OCI-LY3 (cell line): ENCODE data around the gene MYO1E.

Source experiments
- H2AFZ ChIP-seq: fragments of 200-600, 300-600 bp; shearing (Covaris generic); 2 replicates; pipeline ENCODE4 v1.6.0; 2014; ENCODE audit warnings: antibody characterized with exemption, low read depth, low read length
- H3K27ac ChIP-seq: fragments of 200-600, 300-600 bp; sonication (generic); 2 replicates; pipeline ENCODE4 v1.5.1; 2014; ENCODE audit warnings: mild to moderate bottlenecking, low read length, moderate library complexity, mixed read lengths
- H3K27me3 ChIP-seq: fragments of 200-600, 300-600 bp; sonication (generic); 2 replicates; pipeline ENCODE4 v1.6.1; 2014; ENCODE audit warnings: low read depth, low read length, mixed read lengths
- H3K36me3 ChIP-seq: fragments of 200-600, 300-600 bp; sonication (generic); replicated peaks from 2 replicates; pipeline ENCODE3; 2014; ENCODE audit warnings: low read depth, low read length, mixed read lengths
- H3K4me1 ChIP-seq: fragments of 300-600, 200-600 bp; sonication (generic); 2 replicates; pipeline ENCODE4 v1.6.1; 2014; ENCODE audit warnings: low read length, mixed read lengths
- H3K4me2 ChIP-seq: fragments of 200-600, 300-600 bp; sonication (generic); 2 replicates; pipeline ENCODE4 v1.6.1; 2014; ENCODE audit warnings: low read length, mixed read lengths
- H3K4me3 ChIP-seq: fragments of 300-600, 200-600 bp; sonication (generic); 2 replicates; pipeline ENCODE4 v1.5.1; 2014; ENCODE audit warnings: antibody characterized with exemption, mild to moderate bottlenecking, low read length, moderate library complexity
- H3K79me2 ChIP-seq: fragments of 300-600, 200-600 bp; shearing (Covaris generic); 2 replicates; pipeline ENCODE4 v1.6.1; 2014; ENCODE audit warnings: mild to moderate bottlenecking, low read length, mixed read lengths
- H3K9ac ChIP-seq: fragments of 300-600, 200-600 bp; shearing (Covaris generic); 2 replicates; pipeline ENCODE4 v1.6.0; 2014; ENCODE audit warnings: mild to moderate bottlenecking, low read length, moderate library complexity
- H3K9me3 ChIP-seq: fragments of 200-600, 300-600 bp; shearing (Covaris generic); 2 replicates; pipeline ENCODE4 v1.6.1; 2014; ENCODE audit warnings: low read length, mixed read lengths; ENCODE audit not compliant: insufficient read depth
- H4K20me1 ChIP-seq: fragments of 200-600, 300-600 bp; sonication (generic); 2 replicates; pipeline ENCODE4 v1.6.1; 2016; ENCODE audit warnings: low read length, mixed read lengths; ENCODE audit not compliant: insufficient read depth
- EZH2phosphoT487 ChIP-seq: fragments of 200-600 bp; shearing (Covaris generic); IDR thresholded peaks from 2 replicates; pipeline ENCODE4 v1.6.1; 2018; ENCODE audit warnings: antibody characterized with exemption, mixed run types, low read depth
- TF ChIP-seq, protein P1 (sequence below): fragments of 200-600, 300-600 bp; sonication (generic); IDR thresholded peaks from 2 replicates; pipeline ENCODE4 v1.5.1; 2014; ENCODE audit warnings: antibody characterized with exemption, low read length, low read depth

The MYO1E gene

DNA sequence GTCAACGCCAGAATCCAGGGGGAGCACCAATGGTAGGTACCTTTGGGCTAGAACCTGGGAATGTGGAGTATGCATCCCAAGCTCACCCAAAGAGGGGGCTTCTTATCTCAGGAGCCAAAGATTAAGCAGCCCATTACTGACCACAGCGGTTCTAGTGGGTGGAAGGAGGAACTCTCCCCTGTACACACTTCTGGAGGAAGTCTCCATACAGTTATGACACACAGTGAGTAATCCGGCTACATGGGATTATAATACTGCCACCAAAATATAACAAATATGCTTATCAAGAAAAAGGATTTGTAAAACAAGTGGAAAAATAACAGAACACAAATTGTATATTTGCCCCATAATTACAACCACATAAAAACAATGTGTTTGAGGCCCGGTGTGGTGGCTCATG, 8.4 kb downstream of the MYO1E start:
- H4K20me1 ChIP-seq, result peaks cover 12% of the 10 kb centered on the region
- peaks cover 23% of the 10 kb centered on the region for H3K79me2 ChIP-seq
- no peak overlapping the region for H3K4me3 ChIP-seq
- H3K4me2 ChIP-seq, result no peak overlapping the region
- peaks cover 9% of the 10 kb centered on the region for H3K4me1 ChIP-seq
- H3K9ac ChIP-seq, result no peak overlapping the region
- TF ChIP-seq, protein P1, sequence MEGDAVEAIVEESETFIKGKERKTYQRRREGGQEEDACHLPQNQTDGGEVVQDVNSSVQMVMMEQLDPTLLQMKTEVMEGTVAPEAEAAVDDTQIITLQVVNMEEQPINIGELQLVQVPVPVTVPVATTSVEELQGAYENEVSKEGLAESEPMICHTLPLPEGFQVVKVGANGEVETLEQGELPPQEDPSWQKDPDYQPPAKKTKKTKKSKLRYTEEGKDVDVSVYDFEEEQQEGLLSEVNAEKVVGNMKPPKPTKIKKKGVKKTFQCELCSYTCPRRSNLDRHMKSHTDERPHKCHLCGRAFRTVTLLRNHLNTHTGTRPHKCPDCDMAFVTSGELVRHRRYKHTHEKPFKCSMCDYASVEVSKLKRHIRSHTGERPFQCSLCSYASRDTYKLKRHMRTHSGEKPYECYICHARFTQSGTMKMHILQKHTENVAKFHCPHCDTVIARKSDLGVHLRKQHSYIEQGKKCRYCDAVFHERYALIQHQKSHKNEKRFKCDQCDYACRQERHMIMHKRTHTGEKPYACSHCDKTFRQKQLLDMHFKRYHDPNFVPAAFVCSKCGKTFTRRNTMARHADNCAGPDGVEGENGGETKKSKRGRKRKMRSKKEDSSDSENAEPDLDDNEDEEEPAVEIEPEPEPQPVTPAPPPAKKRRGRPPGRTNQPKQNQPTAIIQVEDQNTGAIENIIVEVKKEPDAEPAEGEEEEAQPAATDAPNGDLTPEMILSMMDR, result no peak
- no peak for TF ChIP-seq EZH2phosphoT487
- no peak overlapping the region for H3K27ac ChIP-seq
- no peak overlapping the region for H2AFZ ChIP-seq
- H3K36me3 ChIP-seq, result peaks cover 2% of the 10 kb centered on the region
- no peaks in the 10 kb centered on the region for H3K27me3 ChIP-seq
- no peaks in the 10 kb centered on the region for H3K9me3 ChIP-seq

DNA sequence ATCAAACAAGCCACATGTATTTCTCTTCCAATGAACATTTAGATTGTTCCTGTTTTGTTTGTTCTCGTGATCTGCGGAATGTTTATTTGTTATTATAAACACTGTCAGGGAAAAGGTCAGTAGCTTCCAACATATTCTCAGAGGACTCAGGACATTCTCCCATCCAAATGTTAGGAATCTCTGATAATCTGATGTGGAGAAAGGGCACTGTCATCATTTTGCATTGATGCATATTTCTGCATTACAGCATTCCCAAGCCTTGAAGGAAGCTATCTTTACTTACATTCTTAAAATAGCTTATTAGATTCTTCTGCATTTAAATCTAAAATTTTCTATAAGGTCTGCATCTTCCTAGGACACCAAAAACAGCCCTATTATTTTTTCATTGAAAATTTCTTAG, 10.3 kb downstream of the MYO1E start:
- H3K36me3 ChIP-seq, result no peaks in the 10 kb centered on the region
- H3K4me1 ChIP-seq, result peaks cover 3% of the 10 kb centered on the region; the same call in 1 of the 2 replicates
- peaks cover 12% of the 10 kb centered on the region for H4K20me1 ChIP-seq
- H3K27me3 ChIP-seq, result no peaks in the 10 kb centered on the region
- H3K9ac ChIP-seq, result no peak overlapping the region
- TF ChIP-seq EZH2phosphoT487, result no peak
- TF ChIP-seq, protein P1, result no peak
- H3K79me2 ChIP-seq, result peaks cover 16% of the 10 kb centered on the region
- H2AFZ ChIP-seq, result no peak overlapping the region
- no peak overlapping the region for H3K4me2 ChIP-seq
- H3K27ac ChIP-seq, result no peak overlapping the region
- no peak overlapping the region for H3K4me3 ChIP-seq
- H3K9me3 ChIP-seq, result no peaks in the 10 kb centered on the region

DNA sequence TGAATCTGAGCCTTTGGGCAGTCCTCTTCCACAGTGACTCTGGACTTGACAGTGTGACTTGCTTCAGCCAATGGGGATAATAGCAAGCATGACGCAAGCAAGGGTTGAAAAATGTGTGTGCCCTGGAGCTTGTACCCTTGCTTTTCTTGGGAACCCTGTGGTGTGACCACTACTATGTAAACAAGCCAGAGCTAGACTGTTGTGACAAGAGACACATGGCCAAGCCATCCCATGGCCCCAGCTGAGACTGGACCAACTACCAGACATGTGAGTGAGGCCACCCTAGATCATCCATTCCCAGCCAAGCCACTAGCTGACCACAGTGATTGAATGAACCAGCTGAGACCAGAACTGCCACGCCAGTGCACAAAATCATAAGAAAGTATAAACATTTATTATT, 11.8 kb downstream of the MYO1E start:
- TF ChIP-seq EZH2phosphoT487, result no peak
- TF ChIP-seq, protein P1, result no peak

DNA sequence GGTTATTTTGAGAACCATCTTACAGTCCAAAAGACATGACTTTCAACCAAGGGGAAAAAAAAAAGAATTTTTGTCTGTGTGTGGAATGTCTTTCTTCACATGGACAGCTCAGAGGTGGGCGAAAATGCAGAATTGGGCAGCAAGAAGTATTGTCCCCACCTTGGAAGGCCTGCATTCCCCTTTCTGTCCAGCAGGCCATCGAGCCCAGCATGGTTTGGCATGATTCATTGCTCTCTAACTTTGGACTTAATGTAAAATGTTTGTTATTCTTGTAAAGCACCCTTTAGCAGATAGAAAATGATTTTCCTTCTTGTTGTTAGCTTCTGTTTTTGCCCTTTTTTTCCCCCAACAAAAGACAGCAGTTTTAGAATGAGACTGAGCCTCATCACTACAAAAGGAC, 12.4 kb downstream of the MYO1E start:
- Histone ChIP-seq H3K27ac (no peak overlapping the region), H3K79me2 (0 out of 2 replicates have a peak, but pooled peaks cover 5% of the 10 kb centered on the region), H3K4me1 (peaks cover 12% of the 10 kb centered on the region), H3K4me3 (no peak overlapping the region), H3K27me3 (peaks cover 6% of the 10 kb centered on the region), H3K9me3 (no peaks in the 10 kb centered on the region), H3K36me3 (no peaks in the 10 kb centered on the region), H3K4me2 (no peak overlapping the region), H2AFZ (no peak overlapping the region), H4K20me1 (peaks cover 8% of the 10 kb centered on the region), H3K9ac (no peak overlapping the region)
- TF ChIP-seq EZH2phosphoT487, result no peak
- TF ChIP-seq, protein P1, result no peak

More for the DNA sequence above, 11.8 kb downstream of the MYO1E start:
- Histone ChIP-seq H3K79me2 (0 out of 2 replicates have a peak, but pooled peaks cover 5% of the 10 kb centered on the region), H3K27me3 (peaks cover 5% of the 10 kb centered on the region), H3K4me1 (peaks cover 7% of the 10 kb centered on the region), H3K9me3 (no peaks in the 10 kb centered on the region), H3K27ac (no peak overlapping the region), H3K9ac (no peak overlapping the region), H3K4me2 (no peak overlapping the region), H3K4me3 (no peak overlapping the region), H3K36me3 (no peaks in the 10 kb centered on the region), H4K20me1 (peaks cover 8% of the 10 kb centered on the region), H2AFZ (no peak overlapping the region)
